ENCODE measurements around the gene HACE1. TPM values are rescaled to one million over a fixed set of nuclear protein-coding genes. Genes with fewer than 3 reads are reported as not detected.

HACE1 gene
- total and polyA plus RNA-seq, 10 donors: 3.8 to 17.3 (median 13.0) TPM

GRCh38 chr6:104689551-104690205 lies 170.0 kb downstream of the HACE1 start:
- 79 to 93% (median 83%) methylated on average over 3 of the region's 3 CpGs for WGBS, 5 donors
- intact Hi-C loops (cut with DNase I; ENCODE audit: low total_unique reads): no loop called here
- Histone ChIP-seq H3K4me3 (no peak overlapping the region), H3K27me3 (replicated peaks in 1 of 7) (no peaks in the 10 kb centered on the region), H3K9me3 (no peaks in the 10 kb centered on the region), H3K36me3 (no peaks in the 10 kb centered on the region), H3K4me1 (no peaks in the 10 kb centered on the region), H3K27ac (no peak overlapping the region)
- DNase-seq: no peak
- TF ChIP-seq CTCF (IDR thresholded peaks at IDR 0.05 in 8 of 11, conservative IDR thresholded peaks at IDR 0.05 in 3 of 11) (no peak), POLR2AphosphoS5 (IDR thresholded peaks at IDR 0.05) (no peak), POLR2A (IDR thresholded peaks at IDR 0.05) (no peak)

GRCh38 chr6:104688283-104688969 lies 171.3 kb downstream of the HACE1 start:
- Histone ChIP-seq H3K4me3 (no peak overlapping the region), H3K27ac (no peak overlapping the region), H3K9me3 (no peaks in the 10 kb centered on the region), H3K36me3 (no peaks in the 10 kb centered on the region), H3K27me3 (replicated peaks in 1 of 7) (no peaks in the 10 kb centered on the region), H3K4me1 (peaks cover 0 to 5% (median 0%) of the 10 kb centered on the region in 6 donors)
- TF ChIP-seq POLR2AphosphoS5 (IDR thresholded peaks at IDR 0.05) (no peak), CTCF (IDR thresholded peaks at IDR 0.05 in 8 of 11, conservative IDR thresholded peaks at IDR 0.05 in 3 of 11) (no peak), POLR2A (IDR thresholded peaks at IDR 0.05) (no peak)
- 67 to 76% (median 68%) methylated on average over 3 of the region's 3 CpGs for WGBS, 5 donors
- intact Hi-C loops (cut with DNase I; ENCODE audit: low total_unique reads): no loop called here
- no peak for DNase-seq

DNA sequence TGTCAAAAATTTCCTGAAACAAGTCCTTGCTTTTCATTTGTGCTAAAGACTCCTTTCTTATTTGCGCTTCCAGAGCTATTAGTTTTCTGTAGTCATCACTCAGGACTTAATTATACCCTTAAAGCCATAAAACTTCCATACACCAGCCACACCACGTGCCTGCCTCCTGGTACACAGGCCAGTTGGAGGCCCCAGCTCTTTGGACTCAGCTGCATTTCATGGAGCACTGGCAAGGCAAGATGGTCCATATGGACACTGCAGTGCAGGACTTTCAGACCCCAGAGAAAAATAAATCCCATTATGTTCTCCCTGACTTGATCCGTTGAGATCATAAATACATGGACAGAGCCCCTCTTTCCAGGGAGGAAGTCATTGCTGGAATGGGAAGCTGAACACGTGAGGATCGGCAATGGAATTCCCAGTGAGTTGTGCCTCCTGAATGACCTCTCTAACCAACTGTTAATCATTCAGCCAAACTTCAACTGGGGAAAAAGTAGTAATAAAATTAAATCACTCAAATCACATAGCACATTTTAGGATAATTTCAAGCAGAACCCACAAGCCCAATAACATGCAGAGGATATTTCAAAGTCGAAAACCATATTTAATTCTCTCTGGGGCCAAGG lies 173.1 kb downstream of the HACE1 start:
- H3K36me3 ChIP-seq: no peaks in the 10 kb centered on the region
- TF ChIP-seq POLR2AphosphoS5 (IDR thresholded peaks at IDR 0.05) (no peak), CTCF (IDR thresholded peaks at IDR 0.05 in 8 of 11, conservative IDR thresholded peaks at IDR 0.05 in 3 of 11) (no peak), POLR2A (IDR thresholded peaks at IDR 0.05) (no peak)
- H3K4me1 ChIP-seq: peaks cover 0 to 13% (median 0%) of the 10 kb centered on the region in 6 donors
- no peak overlapping the region for H3K4me3 ChIP-seq
- no peaks in the 10 kb centered on the region for H3K27me3 ChIP-seq (replicated peaks in 1 of 7)
- H3K9me3 ChIP-seq: no peaks in the 10 kb centered on the region
- intact Hi-C loops (cut with DNase I; ENCODE audit: low total_unique reads): no loop called here
- H3K27ac ChIP-seq: no peak overlapping the region
- 80 to 90% (median 86%) methylated on average over 6 of the region's 6 CpGs for WGBS, 5 donors
- DNase-seq: no peak

Measured in spleen (tissue), 11 donors.